AG04450 (cell line): ENCODE measurements around the gene METTL13. TPM values are rescaled to one million over a fixed set of nuclear protein-coding genes. Genes with fewer than 3 reads are reported as not detected.

ENCODE experiments used
- CTCF ChIA-PET: fragments of 300-600, 350-600 bp; formaldehyde crosslinking; extraction: SDS; loops from one replicate; lab custom pipeline; 2022; ENCODE audit warnings: antibody characterized with exemption, inconsistent platforms; lab: Charles Lee
- POLR2A ChIA-PET: fragments of 350-600 bp; formaldehyde crosslinking; extraction: SDS; loops from one replicate; lab custom pipeline; 2021; ENCODE audit warnings: antibody characterized with exemption, inconsistent platforms; lab: Yijun Ruan, JAX
- DNase-seq: peaks from one replicate; pipeline ENCODE4 v3.0.0-alpha.2; 2011; ENCODE audit warnings: low read depth, low spot score
- H3K27ac ChIP-seq: one replicate; pipeline ENCODE4 v1.5.1; 2012; ENCODE audit warnings: low read depth, low read length, control low read depth
- H3K27me3 ChIP-seq: one replicate; pipeline ENCODE4 v1.6.0; 2012; ENCODE audit warnings: low read length; ENCODE audit not compliant: control insufficient read depth, insufficient read depth
- H3K4me3 ChIP-seq: 2 replicates; pipeline ENCODE4 v1.5.1; 2011; ENCODE audit warnings: mild to moderate bottlenecking, low read depth, low read length, control low read depth
- H3K9me3 ChIP-seq: 2 replicates; pipeline ENCODE4 v1.5.1; 2012; ENCODE audit warnings: low read length; ENCODE audit not compliant: control insufficient read depth, insufficient read depth
- polyA plus RNA-seq: library from polyadenylated mRNA; depleted of rRNA; stranded (reverse); fragments of >200 nt; gene quantifications from 2 replicates; pipeline ENCODE4 v1.2.3, GENCODE V29; 2011
- TF ChIP-seq, protein P1 (sequence below): IDR thresholded peaks from 2 replicates; pipeline ENCODE4 v1.5.1; 2011; ENCODE audit warnings: low read depth, low read length, control low read depth, inconsistent platforms

Gene METTL13
- polyA plus RNA-seq, 1 experiment, result 32.0 TPM

DNA sequence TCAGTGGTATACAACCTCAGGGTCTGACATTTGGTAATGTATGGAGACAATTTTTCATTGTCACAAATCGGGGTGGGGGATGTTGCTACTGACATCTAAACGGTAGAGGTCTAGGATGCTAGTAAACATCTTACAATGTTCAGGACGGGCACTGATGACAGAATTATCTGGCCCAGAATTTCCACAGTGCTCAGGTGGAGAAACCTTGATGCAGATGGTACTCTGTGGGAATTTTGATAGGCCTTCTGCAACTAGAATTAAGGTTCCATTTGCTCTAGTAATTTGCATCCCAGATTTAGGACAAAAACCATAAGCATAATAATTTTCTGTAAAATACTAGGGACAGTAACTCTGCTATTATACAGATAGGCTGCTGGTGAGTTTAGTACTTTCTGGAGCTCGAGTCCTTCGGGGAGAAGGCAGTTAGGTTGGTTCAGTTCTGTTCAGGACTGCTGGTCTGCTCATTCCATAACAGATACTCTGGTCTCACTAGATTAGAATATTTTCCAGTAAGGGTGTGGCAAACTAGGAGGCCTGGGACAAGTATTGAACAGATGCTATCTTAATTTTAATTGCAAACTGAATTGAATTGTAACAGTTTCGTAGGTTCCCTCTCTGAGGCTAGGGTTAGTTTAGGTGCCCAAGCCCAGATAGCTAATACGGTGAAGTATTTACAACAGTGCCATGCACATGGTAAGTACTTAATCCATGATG, 11.4 kb downstream of the METTL13 start:
- Histone ChIP-seq H3K27ac (no peak overlapping the region), H3K9me3 (no peaks in the 10 kb centered on the region), H3K4me3 (no peak overlapping the region), H3K27me3 (no peaks in the 10 kb centered on the region)
- POLR2A ChIA-PET, result no interaction called here
- TF ChIP-seq, protein P1, sequence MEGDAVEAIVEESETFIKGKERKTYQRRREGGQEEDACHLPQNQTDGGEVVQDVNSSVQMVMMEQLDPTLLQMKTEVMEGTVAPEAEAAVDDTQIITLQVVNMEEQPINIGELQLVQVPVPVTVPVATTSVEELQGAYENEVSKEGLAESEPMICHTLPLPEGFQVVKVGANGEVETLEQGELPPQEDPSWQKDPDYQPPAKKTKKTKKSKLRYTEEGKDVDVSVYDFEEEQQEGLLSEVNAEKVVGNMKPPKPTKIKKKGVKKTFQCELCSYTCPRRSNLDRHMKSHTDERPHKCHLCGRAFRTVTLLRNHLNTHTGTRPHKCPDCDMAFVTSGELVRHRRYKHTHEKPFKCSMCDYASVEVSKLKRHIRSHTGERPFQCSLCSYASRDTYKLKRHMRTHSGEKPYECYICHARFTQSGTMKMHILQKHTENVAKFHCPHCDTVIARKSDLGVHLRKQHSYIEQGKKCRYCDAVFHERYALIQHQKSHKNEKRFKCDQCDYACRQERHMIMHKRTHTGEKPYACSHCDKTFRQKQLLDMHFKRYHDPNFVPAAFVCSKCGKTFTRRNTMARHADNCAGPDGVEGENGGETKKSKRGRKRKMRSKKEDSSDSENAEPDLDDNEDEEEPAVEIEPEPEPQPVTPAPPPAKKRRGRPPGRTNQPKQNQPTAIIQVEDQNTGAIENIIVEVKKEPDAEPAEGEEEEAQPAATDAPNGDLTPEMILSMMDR, result no peak
- DNase-seq, result no peak
- CTCF ChIA-PET, result interaction anchor here (0.8 to 1.7 kb wide), 4 partner anchors 9 to 193 kb away, joined by 3 to 11 read pairs (median 7); no protein-coding TSS in a partner anchor

DNA sequence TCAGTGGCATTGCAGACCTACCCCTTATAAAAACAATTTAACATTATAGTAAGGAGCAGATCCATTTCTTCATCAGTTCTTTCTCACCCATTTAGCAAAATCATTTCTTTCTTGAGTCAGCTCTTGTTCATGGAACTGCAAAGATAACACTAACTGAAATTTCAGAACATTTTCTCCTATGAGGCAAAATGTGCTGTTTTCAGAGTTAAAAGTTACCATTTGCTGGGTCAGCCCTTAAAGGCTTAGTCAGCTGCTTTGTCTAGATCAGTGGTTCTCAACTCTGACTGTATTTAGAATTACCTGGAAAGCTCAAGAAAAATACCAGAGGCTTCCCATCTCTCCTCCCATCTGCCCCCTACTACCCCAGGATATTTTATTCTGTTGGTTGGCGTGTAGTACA, 12.2 kb downstream of the METTL13 start:
- POLR2A ChIA-PET, result no interaction called here
- CTCF ChIA-PET, result interaction anchor here (0.8 to 1.7 kb wide), 4 partner anchors 8 to 193 kb away, joined by 3 to 11 read pairs (median 7); no protein-coding TSS in a partner anchor

DNA sequence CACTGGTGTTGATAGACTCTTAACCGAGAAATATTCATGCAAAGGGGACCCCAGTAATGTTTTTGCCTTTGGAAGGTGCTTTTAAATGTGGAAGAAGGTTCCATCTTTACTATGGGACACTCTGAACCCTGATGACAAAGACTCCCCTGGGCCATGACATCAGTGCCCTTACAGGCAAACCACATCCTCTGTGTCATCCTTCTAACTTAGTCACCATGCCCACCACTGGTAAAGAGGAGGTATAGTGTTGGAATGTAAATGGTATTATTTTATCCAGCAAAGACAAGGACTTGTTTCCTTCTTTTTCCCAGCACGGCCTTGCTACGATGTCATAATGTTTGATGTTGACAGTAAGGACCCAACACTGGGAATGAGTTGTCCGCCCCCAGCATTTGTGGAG, 12.6 kb downstream of the METTL13 start:
- POLR2A ChIA-PET, result no interaction called here
- no peak for DNase-seq

More for the DNA sequence above, 12.2 kb downstream of the METTL13 start:
- DNase-seq, result no peak
- H3K27me3 ChIP-seq, result no peaks in the 10 kb centered on the region
- H3K4me3 ChIP-seq, result no peak overlapping the region
- TF ChIP-seq, protein P1, result no peak
- peak overlapping the region; percentile 48 for H3K27ac ChIP-seq
- no peaks in the 10 kb centered on the region for H3K9me3 ChIP-seq

DNA sequence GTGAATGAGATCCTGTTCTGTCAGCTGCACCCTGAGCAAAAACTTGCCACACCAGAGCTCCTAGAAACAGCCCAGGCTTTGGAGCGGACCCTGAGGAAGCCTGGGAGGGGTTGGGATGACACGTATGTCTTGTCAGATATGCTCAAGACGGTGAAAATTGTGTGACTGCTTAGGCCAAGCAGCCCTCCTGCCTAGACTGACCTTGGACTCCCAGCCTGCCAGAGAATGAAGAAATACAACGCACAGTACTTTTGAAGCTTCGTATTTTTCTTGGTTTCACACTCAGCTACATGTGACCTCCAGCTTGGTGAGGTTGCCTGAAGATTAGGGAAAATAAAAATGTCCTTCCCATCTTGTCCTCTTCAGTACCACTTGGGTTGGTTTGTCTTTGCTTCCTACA, 15.1 kb downstream of the METTL13 start:
- TF ChIP-seq, protein P1, result no peak
- Histone ChIP-seq H3K27me3 (no peaks in the 10 kb centered on the region), H3K9me3 (no peaks in the 10 kb centered on the region), H3K27ac (no peak overlapping the region), H3K4me3 (no peak overlapping the region)
- DNase-seq, result no peak
- POLR2A ChIA-PET, result no interaction called here
- CTCF ChIA-PET, result no interaction called here

More for the DNA sequence above, 12.6 kb downstream of the METTL13 start:
- Histone ChIP-seq H3K27ac (peak overlapping the region; percentile 48), H3K27me3 (no peaks in the 10 kb centered on the region), H3K9me3 (no peaks in the 10 kb centered on the region), H3K4me3 (no peak overlapping the region)
- CTCF ChIA-PET, result interaction anchor here (0.6 to 1.7 kb wide), 4 partner anchors 8 to 191 kb away, joined by 3 to 11 read pairs (median 4); no protein-coding TSS in a partner anchor
- TF ChIP-seq, protein P1, result no peak

DNA sequence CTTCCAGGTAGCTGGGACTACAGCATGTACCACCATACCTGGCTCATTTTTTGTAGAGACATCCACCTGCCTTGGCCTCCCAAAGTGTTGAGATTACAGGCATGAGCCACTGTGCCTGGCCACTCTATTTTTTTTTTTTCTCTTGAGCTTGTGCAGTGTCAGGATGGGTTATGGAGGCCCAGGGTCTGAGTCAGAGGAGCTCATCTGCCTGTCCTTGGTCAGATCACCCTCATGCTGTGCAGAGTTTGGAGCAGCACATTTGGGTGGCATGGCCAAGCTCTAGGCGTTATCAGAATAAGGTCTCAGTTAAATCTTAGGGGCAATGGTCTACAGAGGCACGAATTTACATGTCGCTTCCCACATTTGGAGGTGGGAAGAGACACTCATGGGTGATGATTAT, 16.9 kb downstream of the METTL13 start:
- POLR2A ChIA-PET, result interaction anchor here (0.5 kb wide), 1 partner anchor 19 kb away, joined by 5 read pairs; no protein-coding TSS in a partner anchor

More for the DNA sequence above, 16.9 kb downstream of the METTL13 start:
- DNase-seq, result no peak
- Histone ChIP-seq H3K27ac (no peak overlapping the region), H3K4me3 (no peak overlapping the region), H3K27me3 (no peaks in the 10 kb centered on the region), H3K9me3 (no peaks in the 10 kb centered on the region)
- TF ChIP-seq, protein P1, result no peak
- CTCF ChIA-PET, result interaction anchor here (5.3 to 9.7 kb wide), 2 partner anchors 153 to 187 kb away, joined by 60 to 484 read pairs; no protein-coding TSS in a partner anchor
